WTC11 (cell line): ENCODE data around the gene SMPD1. TPM values are rescaled to one million over a fixed set of nuclear protein-coding genes. Genes with fewer than 3 reads are reported as not detected.

Source experiments
- ATAC-seq: fragments of 200-7000 bp; cut with Tn5 transposase; 2 replicates; pipeline ENCODE4 v1.10.0; 2021; ENCODE audit warnings: mild to moderate bottlenecking, moderate library complexity
- CTCF ChIA-PET: fragments of 300-600 bp; sonication (Branson Sonifier 250); formaldehyde crosslinking; loops from one replicate; lab custom pipeline; 2021; ENCODE audit warnings: antibody characterized with exemption; lab: Charles Lee
- POLR2A ChIA-PET: fragments of 350-600 bp; sonication (Branson Sonifier 250); formaldehyde crosslinking; loops from one replicate; lab custom pipeline; 2021; ENCODE audit warnings: antibody characterized with exemption; lab: Charles Lee
- DNase-seq: peaks from one replicate; pipeline ENCODE4 v3.0.0; 2021; ENCODE audit warnings: low spot score
- H3K27ac Mint-ChIP-seq: 2 replicates; pipeline ENCODE4 v1.8.0; 2021; ENCODE audit warnings: mixed read lengths
- H3K27me3 Mint-ChIP-seq: 2 replicates; pipeline ENCODE4 v1.8.0; 2021; ENCODE audit warnings: low read depth, mild to moderate bottlenecking, moderate library complexity, mixed read lengths
- H3K36me3 Mint-ChIP-seq: 2 replicates; pipeline ENCODE4 v1.8.0; 2021; ENCODE audit warnings: mixed read lengths
- H3K4me1 Mint-ChIP-seq: 2 replicates; pipeline ENCODE4 v1.8.0; 2022; ENCODE audit warnings: mixed read lengths
- H3K4me3 Mint-ChIP-seq: 2 replicates; pipeline ENCODE4 v1.8.0; 2021; ENCODE audit warnings: mild to moderate bottlenecking, moderate library complexity, mixed read lengths
- H3K9me3 Mint-ChIP-seq: 2 replicates; pipeline ENCODE4 v1.8.0; 2021; ENCODE audit warnings: mixed read lengths
- CBFB ChIP-seq: sonication (generic); formaldehyde crosslinking; IDR thresholded peaks from 2 replicates; pipeline ENCODE4 v1.8.1; 2022; ENCODE audit warnings: mild to moderate bottlenecking, low read depth, missing genetic modification reagents
- ELF4 ChIP-seq: sonication (generic); formaldehyde crosslinking; IDR thresholded peaks from 2 replicates; pipeline ENCODE4 v1.8.1; 2022; ENCODE audit warnings: low read depth, mild to moderate bottlenecking, moderate library complexity, missing genetic modification reagents
- ESRRA ChIP-seq: sonication (generic); formaldehyde crosslinking; IDR thresholded peaks from 2 replicates; pipeline ENCODE4 v1.8.1; 2022; ENCODE audit warnings: mild to moderate bottlenecking, missing genetic modification reagents, borderline replicate concordance
- ETV6 ChIP-seq: sonication (generic); formaldehyde crosslinking; IDR thresholded peaks from 2 replicates; pipeline ENCODE4 v1.8.1; 2022; ENCODE audit warnings: mild to moderate bottlenecking, missing genetic modification reagents
- FOXJ3 ChIP-seq: sonication (generic); formaldehyde crosslinking; IDR thresholded peaks from 2 replicates; pipeline ENCODE4 v1.9.0; 2021; ENCODE audit warnings: missing genetic modification reagents, mild to moderate bottlenecking, borderline replicate concordance
- FOXP1 ChIP-seq: sonication (generic); formaldehyde crosslinking; IDR thresholded peaks from 2 replicates; pipeline ENCODE4 v1.8.0; 2022; ENCODE audit warnings: missing genetic modification reagents, mild to moderate bottlenecking, moderate library complexity, borderline replicate concordance
- JAZF1 ChIP-seq: fragments of 250-450 bp; sonication (Bioruptor Pico); IDR thresholded peaks from 2 replicates; pipeline ENCODE4 v1.9.0; 2021; ENCODE audit warnings: moderate library complexity, mild to moderate bottlenecking, inconsistent platforms
- JUN ChIP-seq: sonication (generic); formaldehyde crosslinking; IDR thresholded peaks from 2 replicates; pipeline ENCODE4 v1.8.0; 2023; ENCODE audit warnings: mild to moderate bottlenecking, missing genetic modification reagents
- RORB ChIP-seq: fragments of 250-450 bp; sonication (Bioruptor Pico); IDR thresholded peaks from 2 replicates; pipeline ENCODE4 v1.9.0; 2021; ENCODE audit warnings: mild to moderate bottlenecking
- ZNF232 ChIP-seq: sonication (generic); formaldehyde crosslinking; IDR thresholded peaks from 2 replicates; pipeline ENCODE4 v1.8.0; 2022; ENCODE audit warnings: mild to moderate bottlenecking, missing genetic modification reagents
- ZNF263 ChIP-seq: sonication (generic); formaldehyde crosslinking; IDR thresholded peaks from 2 replicates; pipeline ENCODE4 v1.8.1; 2022; ENCODE audit warnings: low read depth, mild to moderate bottlenecking, moderate library complexity, missing genetic modification reagents
- ZNF396 ChIP-seq: fragments of 250-450 bp; sonication (Bioruptor Pico); IDR thresholded peaks from 2 replicates; pipeline ENCODE4 v1.8.0; 2021; ENCODE audit warnings: mild to moderate bottlenecking, moderate library complexity, borderline replicate concordance
- ZNF423 ChIP-seq: fragments of 250-450 bp; sonication (Bioruptor Pico); IDR thresholded peaks from 2 replicates; pipeline ENCODE4 v2.1.2; 2022; ENCODE audit warnings: mild to moderate bottlenecking, moderate library complexity
- total RNA-seq: library from RNA; stranded (reverse); gene quantifications from 3 replicates; pipeline ENCODE4 v1.2.3, GENCODE V29; 2021
- TF ChIP-seq, protein P1 (sequence below): sonication (generic); formaldehyde crosslinking; IDR thresholded peaks from 2 replicates; pipeline ENCODE4 v1.8.0; 2022; ENCODE audit warnings: missing genetic modification reagents
- TF ChIP-seq, protein P2 (sequence below): sonication (generic); formaldehyde crosslinking; IDR thresholded peaks from 2 replicates; pipeline ENCODE4 v1.8.1; 2023; ENCODE audit warnings: mild to moderate bottlenecking, missing genetic modification reagents, borderline replicate concordance

SMPD1 gene
- total RNA-seq, 1 experiment from 2014 or later: 4.4 TPM

DNA sequence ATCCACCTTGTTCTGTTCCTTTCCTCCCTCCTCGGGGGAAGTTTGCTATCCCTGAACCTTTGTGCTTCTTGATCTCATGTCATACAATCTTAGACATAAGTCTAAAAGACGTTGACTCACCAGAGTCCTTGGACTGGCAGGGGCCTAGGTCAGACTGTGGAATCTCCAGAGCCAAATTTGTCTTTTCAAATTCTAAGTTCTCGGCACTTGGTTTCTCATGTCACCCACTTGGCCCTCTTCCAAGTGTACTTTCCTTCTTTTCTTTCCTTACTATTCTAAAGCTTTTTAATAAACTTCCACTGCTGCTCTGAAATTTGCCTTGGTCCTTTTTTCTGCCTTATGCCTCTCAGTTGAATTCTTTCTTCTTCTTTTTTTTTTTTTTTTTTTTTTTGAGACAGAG, 30.1 kb upstream of the SMPD1 start:
- TF ChIP-seq ESRRA (CRISPR knock-in tag): no peak
- no peak for TF ChIP-seq FOXP1 (CRISPR knock-in tag)
- TF ChIP-seq, protein P1, sequence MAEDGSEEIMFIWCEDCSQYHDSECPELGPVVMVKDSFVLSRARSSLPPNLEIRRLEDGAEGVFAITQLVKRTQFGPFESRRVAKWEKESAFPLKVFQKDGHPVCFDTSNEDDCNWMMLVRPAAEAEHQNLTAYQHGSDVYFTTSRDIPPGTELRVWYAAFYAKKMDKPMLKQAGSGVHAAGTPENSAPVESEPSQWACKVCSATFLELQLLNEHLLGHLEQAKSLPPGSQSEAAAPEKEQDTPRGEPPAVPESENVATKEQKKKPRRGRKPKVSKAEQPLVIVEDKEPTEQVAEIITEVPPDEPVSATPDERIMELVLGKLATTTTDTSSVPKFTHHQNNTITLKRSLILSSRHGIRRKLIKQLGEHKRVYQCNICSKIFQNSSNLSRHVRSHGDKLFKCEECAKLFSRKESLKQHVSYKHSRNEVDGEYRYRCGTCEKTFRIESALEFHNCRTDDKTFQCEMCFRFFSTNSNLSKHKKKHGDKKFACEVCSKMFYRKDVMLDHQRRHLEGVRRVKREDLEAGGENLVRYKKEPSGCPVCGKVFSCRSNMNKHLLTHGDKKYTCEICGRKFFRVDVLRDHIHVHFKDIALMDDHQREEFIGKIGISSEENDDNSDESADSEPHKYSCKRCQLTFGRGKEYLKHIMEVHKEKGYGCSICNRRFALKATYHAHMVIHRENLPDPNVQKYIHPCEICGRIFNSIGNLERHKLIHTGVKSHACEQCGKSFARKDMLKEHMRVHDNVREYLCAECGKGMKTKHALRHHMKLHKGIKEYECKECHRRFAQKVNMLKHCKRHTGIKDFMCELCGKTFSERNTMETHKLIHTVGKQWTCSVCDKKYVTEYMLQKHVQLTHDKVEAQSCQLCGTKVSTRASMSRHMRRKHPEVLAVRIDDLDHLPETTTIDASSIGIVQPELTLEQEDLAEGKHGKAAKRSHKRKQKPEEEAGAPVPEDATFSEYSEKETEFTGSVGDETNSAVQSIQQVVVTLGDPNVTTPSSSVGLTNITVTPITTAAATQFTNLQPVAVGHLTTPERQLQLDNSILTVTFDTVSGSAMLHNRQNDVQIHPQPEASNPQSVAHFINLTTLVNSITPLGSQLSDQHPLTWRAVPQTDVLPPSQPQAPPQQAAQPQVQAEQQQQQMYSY (CRISPR knock-in tag): no peak
- no peak for TF ChIP-seq ZNF232
- no peak for TF ChIP-seq JUN (CRISPR knock-in tag)
- TF ChIP-seq CBFB (CRISPR knock-in tag): no peak
- TF ChIP-seq, protein P2, sequence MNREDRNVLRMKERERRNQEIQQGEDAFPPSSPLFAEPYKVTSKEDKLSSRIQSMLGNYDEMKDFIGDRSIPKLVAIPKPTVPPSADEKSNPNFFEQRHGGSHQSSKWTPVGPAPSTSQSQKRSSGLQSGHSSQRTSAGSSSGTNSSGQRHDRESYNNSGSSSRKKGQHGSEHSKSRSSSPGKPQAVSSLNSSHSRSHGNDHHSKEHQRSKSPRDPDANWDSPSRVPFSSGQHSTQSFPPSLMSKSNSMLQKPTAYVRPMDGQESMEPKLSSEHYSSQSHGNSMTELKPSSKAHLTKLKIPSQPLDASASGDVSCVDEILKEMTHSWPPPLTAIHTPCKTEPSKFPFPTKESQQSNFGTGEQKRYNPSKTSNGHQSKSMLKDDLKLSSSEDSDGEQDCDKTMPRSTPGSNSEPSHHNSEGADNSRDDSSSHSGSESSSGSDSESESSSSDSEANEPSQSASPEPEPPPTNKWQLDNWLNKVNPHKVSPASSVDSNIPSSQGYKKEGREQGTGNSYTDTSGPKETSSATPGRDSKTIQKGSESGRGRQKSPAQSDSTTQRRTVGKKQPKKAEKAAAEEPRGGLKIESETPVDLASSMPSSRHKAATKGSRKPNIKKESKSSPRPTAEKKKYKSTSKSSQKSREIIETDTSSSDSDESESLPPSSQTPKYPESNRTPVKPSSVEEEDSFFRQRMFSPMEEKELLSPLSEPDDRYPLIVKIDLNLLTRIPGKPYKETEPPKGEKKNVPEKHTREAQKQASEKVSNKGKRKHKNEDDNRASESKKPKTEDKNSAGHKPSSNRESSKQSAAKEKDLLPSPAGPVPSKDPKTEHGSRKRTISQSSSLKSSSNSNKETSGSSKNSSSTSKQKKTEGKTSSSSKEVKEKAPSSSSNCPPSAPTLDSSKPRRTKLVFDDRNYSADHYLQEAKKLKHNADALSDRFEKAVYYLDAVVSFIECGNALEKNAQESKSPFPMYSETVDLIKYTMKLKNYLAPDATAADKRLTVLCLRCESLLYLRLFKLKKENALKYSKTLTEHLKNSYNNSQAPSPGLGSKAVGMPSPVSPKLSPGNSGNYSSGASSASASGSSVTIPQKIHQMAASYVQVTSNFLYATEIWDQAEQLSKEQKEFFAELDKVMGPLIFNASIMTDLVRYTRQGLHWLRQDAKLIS: no peak
- Mint-ChIP-seq H3K4me1 (peaks cover 4% of the 10 kb centered on the region; the same call in 1 of the 2 replicates), H3K9me3 (no peaks in the 10 kb centered on the region), H3K27ac (no peak overlapping the region), H3K4me3 (no peak overlapping the region), H3K36me3 (no peaks in the 10 kb centered on the region), H3K27me3 (no peaks in the 10 kb centered on the region)
- ChIA-PET POLR2A (interaction anchor here (0.5 kb wide), 1 partner anchor 85 kb away, joined by 4 read pairs; no protein-coding TSS in a partner anchor), CTCF (interaction anchor here (0.6 to 3.4 kb wide), 3 partner anchors 57 to 110 kb away, joined by 3 to 13 read pairs (median 4); no protein-coding TSS in a partner anchor)
- ATAC-seq (no peak), DNase-seq (no peak)

DNA sequence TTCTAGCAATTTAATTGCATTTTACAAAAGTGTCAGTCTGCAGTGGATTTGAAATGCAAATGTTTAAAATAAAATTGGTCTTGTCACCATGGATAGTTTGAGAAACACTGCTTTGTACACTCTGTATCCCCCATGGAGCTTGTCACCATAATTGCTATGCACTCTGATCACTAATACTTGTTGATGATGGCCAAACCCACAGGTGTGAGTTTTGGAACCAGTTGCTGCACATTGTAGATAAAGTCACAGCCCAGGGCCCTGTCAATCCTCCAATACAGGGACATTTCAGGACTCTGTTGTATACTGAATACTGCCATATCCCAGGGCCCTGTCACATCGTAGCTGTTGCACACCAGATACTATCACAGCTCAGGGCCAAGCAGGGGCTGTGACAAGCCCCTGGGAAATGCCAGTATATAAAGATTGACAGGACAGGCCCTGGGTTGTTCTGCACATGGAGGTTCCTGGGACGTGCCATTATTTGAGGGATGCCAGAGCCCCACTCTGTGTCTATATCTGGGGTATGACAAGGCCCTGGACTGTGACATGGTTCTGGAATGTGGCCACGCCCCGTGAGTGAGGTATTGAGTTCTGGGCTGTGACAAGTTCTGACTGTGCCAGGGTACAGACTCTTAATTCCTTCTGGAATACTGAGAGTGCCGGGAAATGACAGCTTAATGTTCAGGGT, 27.9 kb upstream of the SMPD1 start:
- DNase-seq (no peak), ATAC-seq (no peak)
- no peak overlapping the region for H3K4me3 Mint-ChIP-seq
- no peaks in the 10 kb centered on the region for H3K27me3 Mint-ChIP-seq
- H3K36me3 Mint-ChIP-seq: no peaks in the 10 kb centered on the region
- H3K27ac Mint-ChIP-seq: no peak overlapping the region
- ChIA-PET POLR2A (interaction anchor here (0.7 kb wide), 1 partner anchor 8 kb away, joined by 3 read pairs; no protein-coding TSS in a partner anchor), CTCF (interaction anchor here (0.6 to 3.0 kb wide), 116 partner anchors 9 to 761 kb away, joined by 3 to 160 read pairs (median 6); partner anchors contain the start of genes APBB1, ARFIP2, C11orf42 and CAVIN3)
- H3K9me3 Mint-ChIP-seq: no peaks in the 10 kb centered on the region
- TF ChIP-seq ZNF396 (CRISPR knock-in tag) (no peak), JAZF1 (no peak), FOXJ3 (no peak), ELF4 (no peak), RORB (no peak), ETV6 (CRISPR knock-in tag) (no peak), ZNF263 (CRISPR knock-in tag) (no peak), ZNF423 (CRISPR knock-in tag) (no peak)
- peaks cover 4% of the 10 kb centered on the region; the same call in 1 of the 2 replicates for H3K4me1 Mint-ChIP-seq
